ENCODE data around the gene GPC5.
"Not testable (repeated sequence)": the region's sequence is repeated elsewhere in the genome, so short reads cannot be mapped to it uniquely, and the experiment has no call there.

The GPC5 gene

DNA sequence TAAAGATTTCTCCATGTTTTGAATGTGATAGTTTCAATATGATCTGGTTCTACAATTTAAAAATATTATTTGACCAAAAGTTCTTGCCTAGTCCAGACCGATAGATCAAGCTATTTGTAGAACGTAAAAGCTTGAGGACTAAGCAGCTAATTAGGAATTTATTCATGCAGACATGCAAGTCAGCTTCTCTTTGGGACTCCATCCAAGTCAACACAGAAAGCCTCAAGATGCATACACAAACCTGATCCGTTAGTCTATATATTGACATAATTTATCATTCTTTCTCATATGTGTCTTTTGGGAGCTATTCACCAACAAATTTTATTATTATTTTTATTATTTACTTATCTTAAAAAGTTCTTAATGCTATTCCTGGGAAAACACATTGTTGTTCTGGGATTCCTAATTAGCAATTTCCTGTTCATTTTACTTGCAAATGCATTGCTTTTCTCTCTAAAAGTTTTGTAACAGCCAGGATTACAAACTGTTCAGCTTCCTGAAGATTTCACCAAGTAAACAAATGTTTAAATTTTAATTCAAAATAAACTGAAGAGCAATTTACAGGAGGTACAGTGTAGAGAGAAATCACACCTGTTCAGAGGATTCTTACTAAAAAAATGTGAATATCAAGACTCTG is 375.3 kb downstream of the GPC5 start:
- DNase-seq (ENCODE audit: low read depth in 2 of 2), result no peak

DNA sequence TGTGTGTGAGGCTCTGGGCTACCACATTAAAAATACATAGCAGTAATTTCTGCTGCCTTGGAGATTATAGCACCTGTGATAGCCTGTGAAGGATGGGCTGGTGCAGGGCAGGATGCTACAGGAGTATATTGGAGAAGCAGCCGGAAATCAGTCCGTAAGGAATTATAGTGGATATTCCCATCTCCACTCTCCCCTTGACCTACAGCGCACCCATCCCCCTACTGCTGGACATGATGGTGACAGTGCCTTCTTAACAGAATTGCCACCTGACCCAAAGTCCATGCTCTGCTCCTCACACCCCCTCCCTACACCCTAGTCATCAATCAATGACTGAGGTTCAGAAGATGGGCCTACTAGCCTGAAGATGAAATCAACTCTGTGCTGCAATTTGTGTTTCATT is 376.0 kb downstream of the GPC5 start:
- no peak for DNase-seq (ENCODE audit: low read depth in 2 of 2)

DNA sequence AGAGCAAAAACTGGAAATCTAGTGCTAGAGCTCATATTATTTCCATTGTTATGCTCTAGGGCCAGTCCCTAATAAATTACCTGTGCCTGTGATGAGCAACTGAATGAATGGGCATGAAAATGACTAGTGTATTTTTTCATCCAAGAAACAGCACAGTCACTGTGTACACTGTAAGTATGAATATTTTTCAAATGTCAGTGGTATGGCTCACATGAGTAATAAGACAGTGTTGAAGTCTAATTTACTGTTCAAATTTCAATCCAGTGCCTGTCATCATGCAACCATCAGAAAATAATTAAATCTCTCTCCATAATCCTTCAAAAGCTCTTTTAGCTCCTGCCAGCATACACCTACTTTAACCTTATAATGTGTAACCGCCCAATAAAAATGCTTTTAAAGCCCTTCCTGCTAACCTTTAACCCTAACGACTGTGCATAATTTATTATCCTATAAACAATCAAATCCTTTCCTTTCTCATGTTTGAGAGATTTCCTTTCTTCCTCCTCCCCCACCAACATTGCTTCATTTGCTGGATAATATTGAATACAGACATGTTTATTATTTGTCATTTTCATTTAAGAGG is 378.3 kb downstream of the GPC5 start:
- no peak for DNase-seq (ENCODE audit: low read depth in 2 of 2)

DNA sequence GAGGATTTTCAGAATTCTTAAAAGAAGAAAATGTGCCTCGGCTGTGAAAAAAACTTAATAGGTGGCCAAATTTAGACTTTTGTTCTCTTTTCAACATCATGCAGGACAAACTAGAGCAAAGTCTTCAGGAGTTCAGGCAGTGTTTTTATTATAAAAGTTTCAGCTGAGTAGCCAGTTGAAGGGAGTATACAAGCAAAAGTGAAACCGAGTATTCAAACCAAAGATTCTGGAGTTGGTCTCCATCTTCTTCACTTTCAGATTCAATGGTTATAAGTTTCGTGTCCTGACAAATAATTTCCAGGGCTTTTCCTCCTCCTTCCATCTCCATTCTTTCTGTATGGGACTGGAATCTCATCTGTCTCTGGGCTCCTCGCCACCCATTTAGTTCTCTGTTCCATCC is 379.7 kb downstream of the GPC5 start:
- no peak for DNase-seq (ENCODE audit: low read depth in 2 of 2)

DNA sequence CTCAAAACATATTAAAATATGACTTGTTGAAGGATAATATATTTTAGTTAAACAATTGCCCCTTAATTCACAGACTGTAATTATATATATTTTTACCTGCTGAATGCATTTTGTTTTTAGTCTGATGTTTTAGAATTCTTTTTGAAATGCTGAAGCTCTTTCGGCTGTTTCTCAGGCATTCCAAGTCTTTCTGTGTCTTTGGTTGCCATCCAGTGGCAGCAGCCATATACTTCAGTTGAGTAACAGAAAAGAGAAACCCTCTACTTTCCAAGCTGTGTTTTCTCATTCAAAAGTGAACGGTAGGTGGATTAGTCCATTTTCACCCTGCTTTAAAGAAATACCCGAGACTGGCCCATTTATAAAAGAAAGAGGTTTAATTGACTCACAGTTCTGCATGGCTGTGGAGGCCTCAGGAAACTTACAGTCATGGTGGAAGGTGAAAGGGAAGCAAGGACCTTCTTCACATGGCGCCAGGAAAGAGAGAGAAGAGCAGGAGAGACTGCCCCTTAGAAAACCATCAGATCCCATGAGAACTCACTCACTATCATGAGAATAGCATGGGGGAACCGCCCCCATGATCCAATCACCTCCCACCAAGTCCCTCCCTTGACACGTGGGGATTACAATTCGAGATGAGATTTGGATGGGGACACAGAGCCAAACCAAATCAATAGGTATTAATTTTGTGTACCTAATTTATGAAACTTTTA is 383.7 kb downstream of the GPC5 start:
- DNase-seq (ENCODE audit: low read depth in 2 of 2), result not testable (repeated sequence)

DNA sequence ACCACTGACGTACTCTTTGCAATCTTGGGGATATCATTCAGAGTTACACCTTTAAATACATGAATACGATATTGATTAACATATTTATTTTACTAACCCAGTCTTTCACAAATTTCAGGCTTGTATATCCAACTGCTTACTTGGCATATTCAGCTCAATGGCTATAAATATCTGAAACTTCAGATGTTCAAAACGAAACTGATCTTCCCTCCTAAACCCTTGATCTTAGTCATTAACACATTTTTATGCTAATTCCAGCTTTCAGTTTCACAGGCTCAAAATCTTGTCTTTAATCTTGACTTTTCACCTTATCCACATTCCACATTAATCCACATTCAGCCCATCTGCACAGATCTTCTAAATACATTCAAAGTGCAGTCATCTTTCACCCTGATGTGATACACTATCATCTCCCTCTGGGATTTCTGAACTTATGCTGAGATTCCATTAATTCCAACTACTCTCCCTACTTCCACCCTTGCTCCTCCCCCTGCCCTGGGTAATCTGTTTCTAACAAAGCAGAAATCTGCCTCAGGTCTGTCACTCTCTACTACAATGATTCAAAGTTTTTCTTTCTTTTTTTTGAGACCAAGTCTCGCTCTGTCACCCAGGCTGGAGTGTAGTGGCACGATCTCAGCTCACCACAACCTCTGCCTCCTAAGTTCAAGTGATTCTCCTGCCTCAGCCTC is 387.2 kb downstream of the GPC5 start:
- DNase-seq (ENCODE audit: low read depth in 2 of 2), result no peak

DNA sequence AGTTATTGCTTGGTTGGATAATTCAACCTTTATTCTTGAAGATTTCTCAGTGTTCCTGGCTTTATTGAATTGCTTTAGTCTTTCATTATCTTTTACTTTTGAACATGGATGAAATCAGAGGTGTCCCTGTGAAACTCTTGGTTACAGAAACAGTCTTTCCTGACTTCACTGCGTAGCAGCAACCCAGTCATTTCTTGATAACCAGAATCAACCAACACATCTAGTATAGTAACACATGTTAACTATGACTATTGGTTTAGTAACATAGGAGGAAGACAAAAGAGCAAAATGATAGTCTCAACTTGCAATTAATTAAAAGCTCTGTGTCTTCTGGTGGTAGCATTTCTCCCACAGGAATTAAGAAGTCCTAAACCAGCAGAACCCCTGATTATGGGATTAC is 393.6 kb downstream of the GPC5 start:
- no peak for DNase-seq (ENCODE audit: low read depth in 2 of 2)

DNA sequence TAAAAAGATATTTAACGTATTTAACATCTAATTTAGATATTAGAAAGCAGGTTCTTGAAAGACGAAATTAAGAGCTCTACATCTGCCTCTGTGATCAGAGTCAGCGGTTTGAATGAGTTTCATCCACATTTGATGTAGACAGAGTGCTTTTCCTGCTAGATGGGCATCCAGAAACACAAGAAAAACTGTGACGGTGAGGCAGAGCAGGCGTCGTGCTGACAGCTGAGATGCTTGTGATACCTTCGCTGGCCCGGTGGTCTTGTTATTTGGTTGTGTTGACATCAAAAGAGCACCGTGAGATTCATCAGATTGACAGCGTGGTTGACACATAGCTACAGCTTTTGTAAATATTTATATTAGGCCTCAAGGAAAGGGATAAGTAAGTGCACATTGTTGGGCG is 399.1 kb downstream of the GPC5 start:
- DNase-seq (ENCODE audit: low read depth in 2 of 2), result no peak

DNA sequence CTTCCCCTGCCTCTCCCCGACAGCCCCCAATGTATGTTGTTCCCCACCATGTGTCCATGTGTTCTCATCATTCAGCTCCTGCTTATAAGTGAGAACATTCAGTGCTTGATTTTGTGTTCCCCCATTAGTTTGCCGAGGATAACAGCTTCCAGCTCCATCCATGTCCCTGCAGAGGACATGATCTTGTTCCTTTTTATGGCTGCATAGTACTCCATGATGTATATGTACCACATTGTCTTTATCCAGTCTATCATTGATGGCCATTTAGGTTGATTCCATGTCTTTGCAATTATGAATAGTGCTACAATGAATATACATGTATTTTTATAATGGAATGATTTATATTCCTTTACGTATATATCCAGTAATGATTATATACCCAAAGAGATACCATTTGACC is 399.9 kb downstream of the GPC5 start:
- not testable (repeated sequence) for DNase-seq (ENCODE audit: low read depth in 2 of 2)

DNA sequence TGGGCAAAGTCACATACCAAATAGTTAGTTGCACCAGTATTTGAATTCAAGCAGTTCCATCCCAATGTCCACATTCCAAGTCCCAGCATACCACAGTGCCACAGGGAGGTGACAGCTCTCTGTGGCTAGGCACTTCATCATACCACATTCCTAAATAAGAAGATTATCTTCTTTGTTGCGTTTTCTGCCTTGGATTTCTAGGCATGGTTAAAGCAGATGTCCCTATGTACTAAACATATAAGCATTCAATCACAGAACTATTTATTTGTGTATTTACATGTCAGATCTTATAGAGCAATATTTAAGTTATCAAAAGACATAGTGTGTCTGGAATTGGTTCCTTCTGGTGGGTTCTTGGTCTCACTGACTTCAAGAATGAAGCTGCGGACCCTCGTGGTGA is 403.4 kb downstream of the GPC5 start:
- not testable (repeated sequence) for DNase-seq (ENCODE audit: low read depth in 2 of 2)

DNA sequence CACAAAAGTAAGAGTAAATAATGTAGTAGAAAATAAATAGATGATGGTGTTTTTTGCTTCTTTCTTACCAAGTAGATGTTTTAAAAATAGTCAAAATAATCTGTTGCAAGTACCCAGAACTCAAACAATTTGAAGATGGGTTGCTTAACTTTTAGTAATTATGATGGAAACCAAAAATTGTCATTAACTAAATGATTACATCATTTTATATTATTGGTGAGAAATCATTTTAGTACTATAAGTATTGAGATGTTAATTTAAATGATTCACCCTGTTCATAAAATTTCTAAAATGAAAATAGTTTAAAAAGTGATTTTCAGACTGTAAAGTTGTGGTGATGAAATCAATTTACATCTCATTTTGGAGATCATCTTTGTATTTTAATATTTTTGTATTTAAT is 404.5 kb downstream of the GPC5 start:
- DNase-seq (ENCODE audit: low read depth in 2 of 2), result no peak

DNA sequence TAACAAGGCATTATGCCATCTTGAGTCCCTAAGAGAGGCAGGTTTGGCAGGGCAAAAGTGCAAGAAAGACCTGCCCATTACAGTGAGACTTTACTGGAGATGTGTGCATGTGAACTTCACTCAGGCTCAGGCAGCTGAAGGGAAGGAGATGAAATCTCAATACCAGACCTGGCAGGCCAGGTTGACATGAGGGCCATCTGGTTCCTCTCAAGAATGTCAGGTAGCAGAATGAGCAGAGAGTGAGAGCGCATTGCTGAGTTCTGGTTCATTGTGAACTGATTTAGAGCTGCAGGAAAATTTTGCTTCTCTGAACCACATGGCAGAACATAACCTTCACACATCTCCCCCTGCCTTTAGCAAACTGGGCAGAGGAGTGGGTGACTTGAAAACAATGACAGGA is 406.3 kb downstream of the GPC5 start:
- DNase-seq (ENCODE audit: low read depth in 2 of 2), result no peak

DNA sequence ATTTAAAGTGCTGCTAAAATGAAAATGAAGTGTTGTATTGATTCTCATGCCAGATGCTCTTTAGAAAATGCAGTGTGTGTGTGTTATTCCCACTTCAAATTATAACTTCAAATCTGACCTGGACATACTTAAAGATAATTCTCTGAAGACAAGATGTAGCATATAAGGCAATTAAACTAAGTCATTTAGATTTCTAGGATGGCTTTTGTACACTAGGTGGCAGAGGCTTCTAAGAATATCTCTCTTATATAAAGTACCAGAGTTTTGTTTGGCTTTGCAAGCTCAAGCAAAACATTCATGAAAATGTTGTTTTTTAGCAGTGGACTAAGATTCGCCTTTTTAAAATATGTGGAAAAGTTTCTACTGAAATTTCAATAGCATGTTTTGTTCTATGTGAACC is 407.2 kb downstream of the GPC5 start:
- DNase-seq (ENCODE audit: low read depth in 2 of 2), result no peak

DNA sequence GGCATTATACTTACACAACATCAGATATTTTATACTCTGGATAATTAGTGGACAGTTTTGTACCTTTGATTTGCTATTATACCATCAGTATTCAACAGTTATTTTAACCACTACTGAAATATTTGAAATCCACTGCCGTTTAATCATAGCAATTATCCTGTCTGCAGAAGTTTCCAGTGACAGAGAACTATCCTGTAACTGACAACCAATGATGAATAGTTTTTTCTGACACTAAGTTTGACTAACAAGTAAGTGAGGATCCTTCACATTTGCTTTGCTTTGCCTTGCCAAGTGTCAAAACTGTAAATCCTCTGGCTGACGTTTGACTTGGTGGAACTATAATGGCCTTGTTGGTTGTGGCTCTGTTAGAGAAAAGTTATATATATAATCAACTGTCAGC is 410.7 kb downstream of the GPC5 start:
- no peak for DNase-seq (ENCODE audit: low read depth in 2 of 2)

DNA sequence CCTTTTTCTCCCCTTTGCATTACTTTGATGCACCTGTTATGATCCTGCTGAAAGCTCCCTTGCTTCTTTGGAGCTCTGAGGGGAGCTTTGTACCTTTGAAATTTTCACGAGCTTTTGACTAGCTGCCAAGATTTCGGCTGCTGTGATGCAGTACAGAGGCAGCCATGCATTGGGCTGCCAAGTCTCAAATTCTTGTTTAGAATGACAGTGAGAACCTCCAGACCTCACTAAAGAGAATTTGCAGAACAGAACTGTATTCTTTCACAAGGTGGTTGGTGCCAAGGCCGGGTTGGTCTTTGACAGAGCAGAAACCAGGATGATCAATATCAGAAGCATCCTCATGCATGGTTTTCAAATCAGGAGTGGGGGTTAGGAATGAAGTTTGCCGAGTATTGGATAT is 414.8 kb downstream of the GPC5 start:
- no peak for DNase-seq (ENCODE audit: low read depth in 2 of 2)

DNA sequence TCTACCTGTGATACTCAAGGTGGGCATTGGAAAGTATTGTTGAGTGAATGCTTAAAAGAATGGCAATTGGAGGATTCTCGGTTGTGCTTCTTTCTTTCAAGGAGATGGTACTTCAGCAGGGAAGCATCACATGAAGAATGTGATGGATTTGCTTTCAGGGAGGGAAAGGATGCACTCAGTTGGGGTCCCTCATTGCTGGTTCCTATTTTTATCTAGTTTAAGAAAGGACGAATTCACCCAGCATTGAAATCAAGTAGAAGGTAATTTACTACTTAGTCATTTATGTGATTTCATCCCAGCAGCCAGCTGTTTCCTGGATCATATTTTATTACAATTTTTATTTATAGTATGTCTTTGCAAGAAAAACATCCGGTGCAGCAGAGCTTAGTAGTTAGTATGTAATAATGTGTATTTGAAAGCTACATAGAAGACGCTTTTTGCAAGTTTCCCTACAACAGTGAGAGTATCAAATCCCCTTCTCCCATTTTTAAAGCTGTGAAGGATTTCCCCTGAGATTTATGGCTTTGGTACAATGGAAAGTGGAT is 417.9 kb downstream of the GPC5 start:
- DNase-seq (ENCODE audit: low read depth in 2 of 2), result no peak

DNA sequence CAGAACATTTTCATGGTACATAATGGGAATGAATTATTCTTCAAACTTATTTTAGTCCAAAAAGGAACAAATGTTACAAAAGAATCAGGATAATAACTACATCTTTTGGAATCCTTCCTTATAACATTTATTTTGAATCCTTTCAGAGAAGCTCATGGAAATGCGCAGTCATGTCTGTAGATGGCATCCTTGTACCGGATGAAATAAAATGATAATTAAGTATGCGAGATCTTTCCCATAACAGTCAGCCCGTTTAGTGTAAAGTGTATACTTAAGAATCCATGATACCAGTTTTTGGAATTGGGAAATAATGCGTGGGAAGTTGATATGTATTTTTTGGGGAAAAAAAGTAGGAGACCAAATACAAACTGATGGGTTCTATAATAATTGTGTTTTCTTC is 418.8 kb downstream of the GPC5 start:
- DNase-seq (ENCODE audit: low read depth in 2 of 2), result no peak

DNA sequence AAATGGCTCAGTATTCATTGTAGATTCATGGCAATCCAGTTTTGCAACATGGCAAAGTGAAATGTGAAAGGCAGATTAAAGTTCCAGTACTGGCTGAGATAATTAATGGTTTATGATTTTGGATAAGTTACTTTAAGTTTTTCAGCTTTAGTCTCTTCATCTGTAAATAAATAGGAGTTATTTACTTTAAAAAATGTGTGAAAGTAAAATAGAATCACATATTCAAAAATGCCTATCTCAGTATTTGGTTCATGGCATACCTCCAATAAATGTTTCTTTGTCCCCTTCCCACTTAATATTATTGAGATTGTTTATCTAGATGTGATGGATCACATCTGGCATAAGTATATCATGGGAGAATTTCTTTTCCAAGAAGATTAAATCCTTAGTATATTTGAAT is 426.0 kb downstream of the GPC5 start:
- DNase-seq (ENCODE audit: low read depth in 2 of 2), result no peak

DNA sequence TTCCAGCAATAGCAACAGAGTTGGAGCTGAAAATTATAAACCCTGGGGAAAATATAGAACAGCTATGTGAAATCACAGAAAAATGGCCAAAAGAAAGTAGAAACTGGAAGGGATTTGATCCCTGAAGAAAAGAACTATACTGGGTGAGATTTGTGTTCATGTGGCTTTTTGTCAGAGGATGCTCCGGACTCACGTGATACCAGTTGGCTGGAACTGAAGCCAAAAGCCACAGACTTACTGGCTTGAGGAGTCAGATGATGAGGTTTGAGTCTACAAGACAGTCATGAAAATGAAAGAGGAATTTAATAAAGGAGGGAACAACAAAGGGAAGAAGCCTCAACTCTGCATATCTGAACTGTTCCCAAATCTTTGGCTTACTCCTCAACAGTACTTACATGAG is 427.1 kb downstream of the GPC5 start:
- DNase-seq (ENCODE audit: low read depth in 2 of 2), result no peak

DNA sequence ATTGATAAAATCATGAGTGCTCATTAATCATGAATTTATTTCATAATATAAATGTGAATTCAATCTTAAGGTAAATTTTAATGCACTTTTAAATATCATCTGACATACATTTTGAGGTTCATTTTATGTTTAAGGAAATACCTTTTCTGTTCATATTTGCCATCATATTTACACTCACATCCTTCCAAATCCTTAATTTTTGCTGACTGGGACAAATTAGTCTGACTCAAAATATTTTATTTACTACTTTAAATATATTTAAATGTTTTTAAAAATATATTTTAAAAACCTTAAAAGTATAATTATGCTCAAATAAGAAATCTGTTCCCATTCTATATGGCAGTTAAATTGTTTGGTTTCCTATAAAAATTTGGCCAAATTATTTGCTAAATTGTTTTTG is 438.1 kb downstream of the GPC5 start:
- no peak for DNase-seq (ENCODE audit: low read depth in 2 of 2)

DNA sequence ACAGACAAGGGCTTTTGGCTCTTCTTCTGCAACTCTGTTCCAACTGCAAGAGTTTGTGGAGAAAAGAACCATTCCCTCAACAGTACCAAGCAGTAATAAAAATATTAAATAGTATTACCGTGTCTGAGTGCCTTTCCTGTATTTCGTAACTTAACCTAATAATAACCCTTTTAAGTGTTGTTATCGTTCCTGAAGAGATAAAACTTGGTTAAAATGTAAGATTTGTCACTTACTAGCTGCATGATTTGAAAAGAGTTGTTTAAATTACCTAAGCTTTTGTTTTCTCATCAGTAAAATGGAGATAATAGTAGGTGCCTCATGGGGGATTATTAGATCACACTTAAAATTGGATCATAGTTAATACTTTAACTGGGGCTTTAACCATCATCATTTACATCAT is 447.2 kb downstream of the GPC5 start:
- DNase-seq (ENCODE audit: low read depth in 2 of 2), result no peak

DNA sequence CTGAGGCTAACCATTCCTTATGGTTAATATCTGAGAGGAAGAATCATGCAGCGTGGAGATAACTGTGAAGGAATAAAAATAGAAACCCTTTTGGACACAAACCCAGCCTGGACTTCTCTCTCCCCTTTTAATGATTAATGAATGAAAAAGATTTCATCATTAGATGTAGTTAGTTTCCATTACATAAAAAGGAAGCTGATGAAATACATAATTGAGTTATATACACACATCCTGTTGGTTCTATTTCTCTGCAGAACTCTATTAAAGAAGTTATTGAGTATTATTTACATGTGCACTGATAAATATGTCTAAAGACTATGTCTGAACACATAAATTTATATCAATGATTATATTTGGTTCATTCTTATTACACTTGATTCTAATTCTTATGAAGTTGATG is 465.3 kb downstream of the GPC5 start:
- DNase-seq (ENCODE audit: low read depth in 2 of 2), result no peak

DNA sequence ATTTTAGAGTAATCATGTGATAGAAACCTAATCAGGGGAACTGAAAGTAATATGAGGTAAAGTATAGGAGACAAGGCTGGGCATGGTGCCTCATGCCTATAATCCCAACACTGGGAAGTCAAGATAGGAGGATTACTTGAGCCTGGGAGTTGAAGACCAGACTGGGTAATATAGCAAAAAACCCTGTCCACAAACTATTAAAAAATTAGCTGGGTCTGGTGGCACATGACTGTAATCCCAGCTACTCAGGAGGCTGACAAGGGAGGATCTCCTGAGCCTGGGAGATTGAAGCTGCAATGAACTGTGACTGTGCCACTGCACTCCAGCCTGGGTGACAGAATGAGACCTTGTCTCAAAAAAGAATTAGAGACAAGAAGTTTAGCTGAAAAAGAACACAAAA is 469.9 kb downstream of the GPC5 start:
- DNase-seq (ENCODE audit: low read depth in 2 of 2), result no peak
